Measurements from ENCODE around the gene PGS1.

DNA sequence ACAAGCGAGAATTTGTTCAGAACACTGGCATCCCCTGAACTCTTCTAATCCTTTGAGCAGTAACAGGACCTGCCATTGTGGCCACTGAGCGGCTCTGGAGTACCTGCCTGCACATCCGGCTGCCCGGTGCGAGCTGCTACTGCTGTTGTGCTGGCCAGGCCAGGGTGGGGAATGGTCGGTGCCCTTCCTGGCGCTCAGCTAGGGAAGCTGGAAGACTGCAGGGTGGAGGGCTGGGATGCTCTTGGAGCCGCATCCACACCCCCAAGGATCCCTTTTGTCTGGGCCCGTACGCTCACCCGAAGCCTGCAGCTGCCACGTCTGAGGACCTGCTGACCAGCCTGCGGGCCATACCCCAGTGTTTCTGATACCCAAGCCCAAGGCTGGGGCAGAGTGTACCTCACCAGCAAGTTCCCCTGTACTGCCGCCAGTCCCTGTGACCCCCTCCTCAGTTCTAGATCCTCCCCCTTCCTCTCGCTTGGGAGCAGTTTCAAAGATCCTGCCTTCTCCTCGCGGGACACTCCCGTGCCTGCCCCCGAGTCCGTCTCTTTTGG is 49.7 kb downstream of the PGS1 start:
- TF ChIP-seq, protein P1, sequence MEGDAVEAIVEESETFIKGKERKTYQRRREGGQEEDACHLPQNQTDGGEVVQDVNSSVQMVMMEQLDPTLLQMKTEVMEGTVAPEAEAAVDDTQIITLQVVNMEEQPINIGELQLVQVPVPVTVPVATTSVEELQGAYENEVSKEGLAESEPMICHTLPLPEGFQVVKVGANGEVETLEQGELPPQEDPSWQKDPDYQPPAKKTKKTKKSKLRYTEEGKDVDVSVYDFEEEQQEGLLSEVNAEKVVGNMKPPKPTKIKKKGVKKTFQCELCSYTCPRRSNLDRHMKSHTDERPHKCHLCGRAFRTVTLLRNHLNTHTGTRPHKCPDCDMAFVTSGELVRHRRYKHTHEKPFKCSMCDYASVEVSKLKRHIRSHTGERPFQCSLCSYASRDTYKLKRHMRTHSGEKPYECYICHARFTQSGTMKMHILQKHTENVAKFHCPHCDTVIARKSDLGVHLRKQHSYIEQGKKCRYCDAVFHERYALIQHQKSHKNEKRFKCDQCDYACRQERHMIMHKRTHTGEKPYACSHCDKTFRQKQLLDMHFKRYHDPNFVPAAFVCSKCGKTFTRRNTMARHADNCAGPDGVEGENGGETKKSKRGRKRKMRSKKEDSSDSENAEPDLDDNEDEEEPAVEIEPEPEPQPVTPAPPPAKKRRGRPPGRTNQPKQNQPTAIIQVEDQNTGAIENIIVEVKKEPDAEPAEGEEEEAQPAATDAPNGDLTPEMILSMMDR (IDR thresholded peaks at IDR 0.05; ENCODE audit: borderline replicate concordance, extremely low read depth, low read length, poor library complexity, severe bottlenecking), result no peak
- TF ChIP-seq EZH2 (IDR thresholded peaks at IDR 0.05; ENCODE audit: borderline replicate concordance, low read depth, low read length, severe bottlenecking), result no peak

All from DND-41 (cell line).